Ovary (tissue), 3 donors: ENCODE data around the gene MECR.

Experiments used
- CTCF ChIP-seq, 3 donors: fragments of 450-650 bp in 2 of 3; fragments of 200-600 bp in 1 of 3; IDR thresholded peaks; one replicate each; pipeline versions ENCODE4 v1.5.1 to v1.8.0; 2016 to 2022; ENCODE audit warnings: antibody characterized with exemption in 3 of 3, mild to moderate bottlenecking in 1 of 3
- EP300 ChIP-seq: sonication (generic); formaldehyde crosslinking; IDR thresholded peaks from one replicate; pipeline ENCODE4 v1.6.1; 2017; ENCODE audit warnings: antibody characterized with exemption
- donor health status: DM: no; HTN: no; CAD: no.

- TF ChIP-seq EP300 (no peak), CTCF (IDR thresholded peaks at IDR 0.05) (no peak)
Observed at GRCh38 chr1:29240400-29240837, 9.7 kb upstream of the MECR start.
